ENCODE data around the gene PRKCH.

GRCh38 chr14:61391119-61391518 lies 69.7 kb downstream of the PRKCH start:
- TF ChIP-seq POLR2AphosphoS5 (IDR thresholded peaks at IDR 0.05; ENCODE audit: low read depth, low read length) (no peak), FOXP2 (optimal IDR thresholded peaks at IDR 0.05; ENCODE audit: borderline replicate concordance, extremely low read depth, extremely low read length, insufficient read depth) (no peak), TAF1 (IDR thresholded peaks at IDR 0.05; ENCODE audit: borderline replicate concordance, insufficient read depth, low read length) (no peak), REST (IDR thresholded peaks at IDR 0.05; ENCODE audit: insufficient read depth in 1 of 2, low read depth in 2 of 2, low read length in 2 of 2) (no peak), SIN3A (IDR thresholded peaks at IDR 0.05; ENCODE audit: borderline replicate concordance, insufficient read depth, low read length) (no peak)
